WTC11 (cell line): ENCODE results near the gene HSD17B12. TPM values are rescaled to one million over a fixed set of nuclear protein-coding genes. Genes with fewer than 3 reads are reported as not detected.

Source experiments
- ATAC-seq: fragments of 200-7000 bp; cut with Tn5 transposase; 2 replicates; pipeline ENCODE4 v1.10.0; 2021; ENCODE audit warnings: mild to moderate bottlenecking, moderate library complexity
- CTCF ChIA-PET: fragments of 300-600 bp; sonication (Branson Sonifier 250); formaldehyde crosslinking; loops from one replicate; lab custom pipeline; 2021; ENCODE audit warnings: antibody characterized with exemption; lab: Charles Lee
- POLR2A ChIA-PET: fragments of 350-600 bp; sonication (Branson Sonifier 250); formaldehyde crosslinking; loops from one replicate; lab custom pipeline; 2021; ENCODE audit warnings: antibody characterized with exemption; lab: Charles Lee
- DNase-seq: peaks from one replicate; pipeline ENCODE4 v3.0.0; 2021; ENCODE audit warnings: low spot score
- H3K27ac Mint-ChIP-seq: 2 replicates; pipeline ENCODE4 v1.8.0; 2021; ENCODE audit warnings: mixed read lengths
- H3K27me3 Mint-ChIP-seq: 2 replicates; pipeline ENCODE4 v1.8.0; 2021; ENCODE audit warnings: low read depth, mild to moderate bottlenecking, moderate library complexity, mixed read lengths
- H3K36me3 Mint-ChIP-seq: 2 replicates; pipeline ENCODE4 v1.8.0; 2021; ENCODE audit warnings: mixed read lengths
- H3K4me1 Mint-ChIP-seq: 2 replicates; pipeline ENCODE4 v1.8.0; 2022; ENCODE audit warnings: mixed read lengths
- H3K4me3 Mint-ChIP-seq: 2 replicates; pipeline ENCODE4 v1.8.0; 2021; ENCODE audit warnings: mild to moderate bottlenecking, moderate library complexity, mixed read lengths
- H3K9me3 Mint-ChIP-seq: 2 replicates; pipeline ENCODE4 v1.8.0; 2021; ENCODE audit warnings: mixed read lengths
- ELF4 ChIP-seq: sonication (generic); formaldehyde crosslinking; IDR thresholded peaks from 2 replicates; pipeline ENCODE4 v1.8.1; 2022; ENCODE audit warnings: low read depth, mild to moderate bottlenecking, moderate library complexity, missing genetic modification reagents
- FOXJ3 ChIP-seq: sonication (generic); formaldehyde crosslinking; IDR thresholded peaks from 2 replicates; pipeline ENCODE4 v1.9.0; 2021; ENCODE audit warnings: missing genetic modification reagents, mild to moderate bottlenecking, borderline replicate concordance
- FOXP1 ChIP-seq: sonication (generic); formaldehyde crosslinking; IDR thresholded peaks from 2 replicates; pipeline ENCODE4 v1.8.0; 2022; ENCODE audit warnings: missing genetic modification reagents, mild to moderate bottlenecking, moderate library complexity, borderline replicate concordance
- HMGA2 ChIP-seq: fragments of 250-450 bp; sonication (Bioruptor Pico); IDR thresholded peaks from 2 replicates; pipeline ENCODE4 v1.4.0; 2021; ENCODE audit warnings: mild to moderate bottlenecking, moderate library complexity
- IRF2 ChIP-seq: sonication (generic); formaldehyde crosslinking; IDR thresholded peaks from 2 replicates; pipeline ENCODE4 v1.8.0; 2022; ENCODE audit warnings: low read depth, missing genetic modification reagents, borderline replicate concordance
- MYBL2 ChIP-seq: sonication (generic); formaldehyde crosslinking; IDR thresholded peaks from 2 replicates; pipeline ENCODE4 v1.8.1; 2023; ENCODE audit warnings: mild to moderate bottlenecking, moderate library complexity, missing genetic modification reagents
- NR1H2 ChIP-seq: sonication (generic); formaldehyde crosslinking; IDR thresholded peaks from 2 replicates; pipeline ENCODE4 v1.9.0; 2021; ENCODE audit warnings: mild to moderate bottlenecking, moderate library complexity, missing genetic modification reagents
- SMAD4 ChIP-seq: sonication (generic); formaldehyde crosslinking; IDR thresholded peaks from 2 replicates; pipeline ENCODE4 v1.8.0; 2022; ENCODE audit warnings: mild to moderate bottlenecking, missing genetic modification reagents
- ZBTB21 ChIP-seq: sonication (generic); formaldehyde crosslinking; IDR thresholded peaks from 2 replicates; pipeline ENCODE4 v1.8.1; 2023; ENCODE audit warnings: mild to moderate bottlenecking, missing genetic modification reagents, borderline replicate concordance
- ZNF232 ChIP-seq: sonication (generic); formaldehyde crosslinking; IDR thresholded peaks from 2 replicates; pipeline ENCODE4 v1.8.0; 2022; ENCODE audit warnings: mild to moderate bottlenecking, missing genetic modification reagents
- ZNF416 ChIP-seq: fragments of 250-450 bp; sonication (Bioruptor Pico); IDR thresholded peaks from 2 replicates; pipeline ENCODE4 v1.9.0; 2021; ENCODE audit warnings: mild to moderate bottlenecking, inconsistent platforms
- ZNF423 ChIP-seq: fragments of 250-450 bp; sonication (Bioruptor Pico); IDR thresholded peaks from 2 replicates; pipeline ENCODE4 v2.1.2; 2022; ENCODE audit warnings: mild to moderate bottlenecking, moderate library complexity
- total RNA-seq: library from RNA; stranded (reverse); gene quantifications from 3 replicates; pipeline ENCODE4 v1.2.3, GENCODE V29; 2021
- TF ChIP-seq, protein P1 (sequence below): fragments of 250-450 bp; sonication (Bioruptor Pico); IDR thresholded peaks from 2 replicates; pipeline ENCODE4 v1.9.0; 2021; ENCODE audit warnings: mild to moderate bottlenecking, borderline replicate concordance
- TF ChIP-seq, protein P2 (sequence below): sonication (generic); formaldehyde crosslinking; IDR thresholded peaks from 2 replicates; pipeline ENCODE4 v1.8.0; 2022; ENCODE audit warnings: mild to moderate bottlenecking, missing genetic modification reagents
- TF ChIP-seq, protein P3 (sequence below): sonication (generic); formaldehyde crosslinking; IDR thresholded peaks from 2 replicates; pipeline ENCODE4 v1.8.1; 2023; ENCODE audit warnings: mild to moderate bottlenecking, missing genetic modification reagents
- TF ChIP-seq, protein P4 (sequence below): sonication (generic); formaldehyde crosslinking; IDR thresholded peaks from 2 replicates; pipeline ENCODE4 v1.8.1; 2022; ENCODE audit warnings: low read depth, mild to moderate bottlenecking, moderate library complexity, missing genetic modification reagents, borderline replicate concordance
- TF ChIP-seq, protein P5 (sequence below): sonication (generic); formaldehyde crosslinking; IDR thresholded peaks from 2 replicates; pipeline ENCODE4 v1.8.1; 2022; ENCODE audit warnings: mild to moderate bottlenecking, moderate library complexity, missing genetic modification reagents
- TF ChIP-seq, protein P6 (sequence below): fragments of 250-450 bp; sonication (Bioruptor Pico); IDR thresholded peaks from 2 replicates; pipeline ENCODE4 v1.8.0; 2021; ENCODE audit warnings: mild to moderate bottlenecking
- TF ChIP-seq, protein P7 (sequence below): fragments of 250-450 bp; sonication (Bioruptor Pico); IDR thresholded peaks from 2 replicates; pipeline ENCODE4 v1.9.0; 2021; ENCODE audit warnings: mild to moderate bottlenecking
- TF ChIP-seq, protein P8 (sequence below): sonication (generic); formaldehyde crosslinking; IDR thresholded peaks from 2 replicates; pipeline ENCODE4 v1.8.0; 2023; ENCODE audit warnings: missing genetic modification reagents
- TF ChIP-seq, protein P9 (sequence below): sonication (generic); formaldehyde crosslinking; IDR thresholded peaks from 2 replicates; pipeline ENCODE4 v1.8.0; 2022; ENCODE audit warnings: mild to moderate bottlenecking, missing genetic modification reagents

HSD17B12 gene
- total RNA-seq, 1 experiment from 2014 or later = 149 TPM

DNA sequence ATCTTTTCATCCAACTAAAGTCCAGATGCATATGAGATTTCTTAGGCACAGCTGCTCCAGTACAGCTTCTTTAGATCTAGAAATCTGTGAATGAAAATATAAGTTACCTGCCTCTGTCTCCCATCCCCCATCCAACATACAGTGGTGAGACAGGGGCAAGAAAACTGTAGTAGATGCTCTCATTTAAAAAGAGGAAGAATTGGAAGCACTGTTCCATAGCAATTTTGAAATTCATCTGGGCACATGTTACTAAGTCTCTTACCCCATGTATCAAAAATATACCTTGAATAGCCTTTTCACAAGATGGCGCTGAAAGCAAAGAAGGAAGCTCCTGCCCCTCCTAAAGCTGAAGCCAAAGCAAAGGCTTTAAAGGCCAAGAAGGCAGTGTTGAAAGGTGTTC is 37.8 kb downstream of the HSD17B12 start (continued):
- TF ChIP-seq, protein P1, sequence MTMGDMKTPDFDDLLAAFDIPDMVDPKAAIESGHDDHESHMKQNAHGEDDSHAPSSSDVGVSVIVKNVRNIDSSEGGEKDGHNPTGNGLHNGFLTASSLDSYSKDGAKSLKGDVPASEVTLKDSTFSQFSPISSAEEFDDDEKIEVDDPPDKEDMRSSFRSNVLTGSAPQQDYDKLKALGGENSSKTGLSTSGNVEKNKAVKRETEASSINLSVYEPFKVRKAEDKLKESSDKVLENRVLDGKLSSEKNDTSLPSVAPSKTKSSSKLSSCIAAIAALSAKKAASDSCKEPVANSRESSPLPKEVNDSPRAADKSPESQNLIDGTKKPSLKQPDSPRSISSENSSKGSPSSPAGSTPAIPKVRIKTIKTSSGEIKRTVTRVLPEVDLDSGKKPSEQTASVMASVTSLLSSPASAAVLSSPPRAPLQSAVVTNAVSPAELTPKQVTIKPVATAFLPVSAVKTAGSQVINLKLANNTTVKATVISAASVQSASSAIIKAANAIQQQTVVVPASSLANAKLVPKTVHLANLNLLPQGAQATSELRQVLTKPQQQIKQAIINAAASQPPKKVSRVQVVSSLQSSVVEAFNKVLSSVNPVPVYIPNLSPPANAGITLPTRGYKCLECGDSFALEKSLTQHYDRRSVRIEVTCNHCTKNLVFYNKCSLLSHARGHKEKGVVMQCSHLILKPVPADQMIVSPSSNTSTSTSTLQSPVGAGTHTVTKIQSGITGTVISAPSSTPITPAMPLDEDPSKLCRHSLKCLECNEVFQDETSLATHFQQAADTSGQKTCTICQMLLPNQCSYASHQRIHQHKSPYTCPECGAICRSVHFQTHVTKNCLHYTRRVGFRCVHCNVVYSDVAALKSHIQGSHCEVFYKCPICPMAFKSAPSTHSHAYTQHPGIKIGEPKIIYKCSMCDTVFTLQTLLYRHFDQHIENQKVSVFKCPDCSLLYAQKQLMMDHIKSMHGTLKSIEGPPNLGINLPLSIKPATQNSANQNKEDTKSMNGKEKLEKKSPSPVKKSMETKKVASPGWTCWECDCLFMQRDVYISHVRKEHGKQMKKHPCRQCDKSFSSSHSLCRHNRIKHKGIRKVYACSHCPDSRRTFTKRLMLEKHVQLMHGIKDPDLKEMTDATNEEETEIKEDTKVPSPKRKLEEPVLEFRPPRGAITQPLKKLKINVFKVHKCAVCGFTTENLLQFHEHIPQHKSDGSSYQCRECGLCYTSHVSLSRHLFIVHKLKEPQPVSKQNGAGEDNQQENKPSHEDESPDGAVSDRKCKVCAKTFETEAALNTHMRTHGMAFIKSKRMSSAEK = no peak
- TF ChIP-seq HMGA2 (CRISPR knock-in tag) (no peak), IRF2 (no peak), ZBTB21 (CRISPR knock-in tag) (no peak), FOXJ3 (CRISPR knock-in tag) (no peak), ZNF416 (CRISPR knock-in tag) (no peak), MYBL2 (no peak)
- TF ChIP-seq, protein P2, sequence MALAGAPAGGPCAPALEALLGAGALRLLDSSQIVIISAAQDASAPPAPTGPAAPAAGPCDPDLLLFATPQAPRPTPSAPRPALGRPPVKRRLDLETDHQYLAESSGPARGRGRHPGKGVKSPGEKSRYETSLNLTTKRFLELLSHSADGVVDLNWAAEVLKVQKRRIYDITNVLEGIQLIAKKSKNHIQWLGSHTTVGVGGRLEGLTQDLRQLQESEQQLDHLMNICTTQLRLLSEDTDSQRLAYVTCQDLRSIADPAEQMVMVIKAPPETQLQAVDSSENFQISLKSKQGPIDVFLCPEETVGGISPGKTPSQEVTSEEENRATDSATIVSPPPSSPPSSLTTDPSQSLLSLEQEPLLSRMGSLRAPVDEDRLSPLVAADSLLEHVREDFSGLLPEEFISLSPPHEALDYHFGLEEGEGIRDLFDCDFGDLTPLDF = no peak

DNA sequence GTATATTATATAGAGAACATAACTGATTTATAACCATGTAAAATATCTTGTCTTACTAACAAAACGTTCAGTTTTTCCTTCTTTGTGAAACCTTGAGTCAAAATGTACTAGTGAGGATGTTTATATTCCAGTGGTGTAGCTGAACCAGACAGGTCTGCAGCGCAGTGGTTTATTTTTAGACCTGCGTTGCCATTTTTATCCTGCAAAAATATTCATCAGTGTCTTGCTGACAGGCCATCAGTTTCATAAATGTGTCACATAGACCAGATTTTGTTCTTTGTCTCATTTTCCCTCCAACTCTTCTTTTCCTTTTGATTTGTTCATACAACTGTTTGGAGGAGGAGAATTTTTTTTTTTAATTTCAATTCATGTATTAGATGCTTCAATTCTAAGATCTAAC is 43.1 kb downstream of the HSD17B12 start:
- DNase-seq = no peak
- no peak for ATAC-seq
- Mint-ChIP-seq H3K36me3 (peaks cover 9% of the 10 kb centered on the region), H3K4me3 (no peak overlapping the region), H3K27ac (no peak overlapping the region), H3K4me1 (peaks cover 8% of the 10 kb centered on the region; the same call in 1 of the 2 replicates), H3K9me3 (peaks cover 2% of the 10 kb centered on the region), H3K27me3 (no peaks in the 10 kb centered on the region)
- ChIA-PET POLR2A (no interaction called here), CTCF (no interaction called here)
- no peak for TF ChIP-seq ZNF423 (CRISPR knock-in tag)
- no peak for TF ChIP-seq NR1H2
- TF ChIP-seq ELF4 (CRISPR knock-in tag) = no peak
- TF ChIP-seq, protein P3, sequence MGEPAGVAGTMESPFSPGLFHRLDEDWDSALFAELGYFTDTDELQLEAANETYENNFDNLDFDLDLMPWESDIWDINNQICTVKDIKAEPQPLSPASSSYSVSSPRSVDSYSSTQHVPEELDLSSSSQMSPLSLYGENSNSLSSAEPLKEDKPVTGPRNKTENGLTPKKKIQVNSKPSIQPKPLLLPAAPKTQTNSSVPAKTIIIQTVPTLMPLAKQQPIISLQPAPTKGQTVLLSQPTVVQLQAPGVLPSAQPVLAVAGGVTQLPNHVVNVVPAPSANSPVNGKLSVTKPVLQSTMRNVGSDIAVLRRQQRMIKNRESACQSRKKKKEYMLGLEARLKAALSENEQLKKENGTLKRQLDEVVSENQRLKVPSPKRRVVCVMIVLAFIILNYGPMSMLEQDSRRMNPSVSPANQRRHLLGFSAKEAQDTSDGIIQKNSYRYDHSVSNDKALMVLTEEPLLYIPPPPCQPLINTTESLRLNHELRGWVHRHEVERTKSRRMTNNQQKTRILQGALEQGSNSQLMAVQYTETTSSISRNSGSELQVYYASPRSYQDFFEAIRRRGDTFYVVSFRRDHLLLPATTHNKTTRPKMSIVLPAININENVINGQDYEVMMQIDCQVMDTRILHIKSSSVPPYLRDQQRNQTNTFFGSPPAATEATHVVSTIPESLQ (CRISPR knock-in tag) = no peak
- TF ChIP-seq, protein P4, sequence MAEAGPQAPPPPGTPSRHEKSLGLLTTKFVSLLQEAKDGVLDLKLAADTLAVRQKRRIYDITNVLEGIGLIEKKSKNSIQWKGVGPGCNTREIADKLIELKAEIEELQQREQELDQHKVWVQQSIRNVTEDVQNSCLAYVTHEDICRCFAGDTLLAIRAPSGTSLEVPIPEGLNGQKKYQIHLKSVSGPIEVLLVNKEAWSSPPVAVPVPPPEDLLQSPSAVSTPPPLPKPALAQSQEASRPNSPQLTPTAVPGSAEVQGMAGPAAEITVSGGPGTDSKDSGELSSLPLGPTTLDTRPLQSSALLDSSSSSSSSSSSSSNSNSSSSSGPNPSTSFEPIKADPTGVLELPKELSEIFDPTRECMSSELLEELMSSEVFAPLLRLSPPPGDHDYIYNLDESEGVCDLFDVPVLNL (CRISPR knock-in tag) = no peak
- no peak for TF ChIP-seq HMGA2 (CRISPR knock-in tag)
- TF ChIP-seq SMAD4 (CRISPR knock-in tag) = no peak
- no peak for TF ChIP-seq FOXP1 (CRISPR knock-in tag)
- TF ChIP-seq, protein P5, sequence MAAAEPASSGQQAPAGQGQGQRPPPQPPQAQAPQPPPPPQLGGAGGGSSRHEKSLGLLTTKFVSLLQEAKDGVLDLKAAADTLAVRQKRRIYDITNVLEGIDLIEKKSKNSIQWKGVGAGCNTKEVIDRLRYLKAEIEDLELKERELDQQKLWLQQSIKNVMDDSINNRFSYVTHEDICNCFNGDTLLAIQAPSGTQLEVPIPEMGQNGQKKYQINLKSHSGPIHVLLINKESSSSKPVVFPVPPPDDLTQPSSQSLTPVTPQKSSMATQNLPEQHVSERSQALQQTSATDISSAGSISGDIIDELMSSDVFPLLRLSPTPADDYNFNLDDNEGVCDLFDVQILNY (CRISPR knock-in tag) = no peak
- no peak for TF ChIP-seq ZNF232 (CRISPR knock-in tag)
- TF ChIP-seq, protein P6, sequence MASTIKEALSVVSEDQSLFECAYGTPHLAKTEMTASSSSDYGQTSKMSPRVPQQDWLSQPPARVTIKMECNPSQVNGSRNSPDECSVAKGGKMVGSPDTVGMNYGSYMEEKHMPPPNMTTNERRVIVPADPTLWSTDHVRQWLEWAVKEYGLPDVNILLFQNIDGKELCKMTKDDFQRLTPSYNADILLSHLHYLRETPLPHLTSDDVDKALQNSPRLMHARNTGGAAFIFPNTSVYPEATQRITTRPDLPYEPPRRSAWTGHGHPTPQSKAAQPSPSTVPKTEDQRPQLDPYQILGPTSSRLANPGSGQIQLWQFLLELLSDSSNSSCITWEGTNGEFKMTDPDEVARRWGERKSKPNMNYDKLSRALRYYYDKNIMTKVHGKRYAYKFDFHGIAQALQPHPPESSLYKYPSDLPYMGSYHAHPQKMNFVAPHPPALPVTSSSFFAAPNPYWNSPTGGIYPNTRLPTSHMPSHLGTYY (CRISPR knock-in tag) = no peak
- TF ChIP-seq, protein P7, sequence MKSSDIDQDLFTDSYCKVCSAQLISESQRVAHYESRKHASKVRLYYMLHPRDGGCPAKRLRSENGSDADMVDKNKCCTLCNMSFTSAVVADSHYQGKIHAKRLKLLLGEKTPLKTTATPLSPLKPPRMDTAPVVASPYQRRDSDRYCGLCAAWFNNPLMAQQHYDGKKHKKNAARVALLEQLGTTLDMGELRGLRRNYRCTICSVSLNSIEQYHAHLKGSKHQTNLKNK (CRISPR knock-in tag) = no peak
- TF ChIP-seq, protein P8, sequence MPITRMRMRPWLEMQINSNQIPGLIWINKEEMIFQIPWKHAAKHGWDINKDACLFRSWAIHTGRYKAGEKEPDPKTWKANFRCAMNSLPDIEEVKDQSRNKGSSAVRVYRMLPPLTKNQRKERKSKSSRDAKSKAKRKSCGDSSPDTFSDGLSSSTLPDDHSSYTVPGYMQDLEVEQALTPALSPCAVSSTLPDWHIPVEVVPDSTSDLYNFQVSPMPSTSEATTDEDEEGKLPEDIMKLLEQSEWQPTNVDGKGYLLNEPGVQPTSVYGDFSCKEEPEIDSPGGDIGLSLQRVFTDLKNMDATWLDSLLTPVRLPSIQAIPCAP (CRISPR knock-in tag) = no peak
- TF ChIP-seq ZNF416 (CRISPR knock-in tag) = no peak
- TF ChIP-seq, protein P9, sequence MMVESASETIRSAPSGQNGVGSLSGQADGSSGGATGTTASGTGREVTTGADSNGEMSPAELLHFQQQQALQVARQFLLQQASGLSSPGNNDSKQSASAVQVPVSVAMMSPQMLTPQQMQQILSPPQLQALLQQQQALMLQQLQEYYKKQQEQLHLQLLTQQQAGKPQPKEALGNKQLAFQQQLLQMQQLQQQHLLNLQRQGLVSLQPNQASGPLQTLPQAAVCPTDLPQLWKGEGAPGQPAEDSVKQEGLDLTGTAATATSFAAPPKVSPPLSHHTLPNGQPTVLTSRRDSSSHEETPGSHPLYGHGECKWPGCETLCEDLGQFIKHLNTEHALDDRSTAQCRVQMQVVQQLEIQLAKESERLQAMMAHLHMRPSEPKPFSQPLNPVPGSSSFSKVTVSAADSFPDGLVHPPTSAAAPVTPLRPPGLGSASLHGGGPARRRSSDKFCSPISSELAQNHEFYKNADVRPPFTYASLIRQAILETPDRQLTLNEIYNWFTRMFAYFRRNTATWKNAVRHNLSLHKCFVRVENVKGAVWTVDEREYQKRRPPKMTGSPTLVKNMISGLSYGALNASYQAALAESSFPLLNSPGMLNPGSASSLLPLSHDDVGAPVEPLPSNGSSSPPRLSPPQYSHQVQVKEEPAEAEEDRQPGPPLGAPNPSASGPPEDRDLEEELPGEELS (CRISPR knock-in tag) = no peak
